Subcutaneous abdominal adipose tissue (tissue), 5 donors: ENCODE measurements around the gene DHRS2.

Experiments
- H3K27ac ChIP-seq: one replicate; pipeline ENCODE4 v1.7.0; 2013; ENCODE audit warnings: low read depth, mild to moderate bottlenecking, inconsistent platforms, low read length, moderate library complexity
- H3K27me3 ChIP-seq, 5 donors: one replicate each; pipeline ENCODE4 v1.7.0; 2013; ENCODE audit warnings: low read length in 5 of 5, inconsistent platforms in 1 of 5; ENCODE audit not compliant: control insufficient read depth in 5 of 5, insufficient read depth in 4 of 5
- H3K36me3 ChIP-seq, 5 donors: one replicate each; pipeline ENCODE4 v1.7.0; 2013; ENCODE audit warnings: low read length in 5 of 5; ENCODE audit not compliant: control insufficient read depth in 5 of 5, insufficient read depth in 5 of 5
- H3K4me1 ChIP-seq, 5 donors: one replicate each; pipeline ENCODE4 v1.7.0; 2013; ENCODE audit warnings: low read length in 5 of 5, mild to moderate bottlenecking in 3 of 5, moderate library complexity in 1 of 5; ENCODE audit not compliant: control insufficient read depth in 5 of 5, insufficient read depth in 5 of 5
- H3K4me3 ChIP-seq, 5 donors: one replicate each; pipeline ENCODE4 v1.7.0; 2013; ENCODE audit warnings: low read length in 5 of 5, low read depth in 1 of 5
- H3K9ac ChIP-seq, 5 donors: one replicate each; pipeline ENCODE4 v1.7.0; 2013; ENCODE audit warnings: low read length in 5 of 5, mild to moderate bottlenecking in 4 of 5, moderate library complexity in 3 of 5
- H3K9me3 ChIP-seq, 5 donors: one replicate each; pipeline ENCODE4 v1.7.0; 2013; ENCODE audit warnings: low read length in 5 of 5; ENCODE audit not compliant: control insufficient read depth in 5 of 5
- donor health status: healthy.
- donor health status: healthy.
- donor health status: healthy.
- donor health status: healthy.
- donor health status: healthy.

DHRS2 gene

GRCh38 chr14:23621204-23621931, 14.8 kb upstream of the DHRS2 start:
- Histone ChIP-seq H3K4me3 (no peak overlapping the region), H3K27me3 (peaks cover 0 to 8% (median 0%) of the 10 kb centered on the region in 5 donors), H3K4me1 (no peaks in the 10 kb centered on the region), H3K9ac (no peak overlapping the region), H3K9me3 (peaks cover 8 to 20% (median 14%) of the 10 kb centered on the region in 5 donors), H3K36me3 (no peaks in the 10 kb centered on the region), H3K27ac (no peak overlapping the region)

GRCh38 chr14:23621932-23622730, 14.0 kb upstream of the DHRS2 start:
- Histone ChIP-seq H3K4me3 (no peak overlapping the region), H3K9ac (no peak overlapping the region), H3K4me1 (no peaks in the 10 kb centered on the region), H3K27ac (no peak overlapping the region), H3K27me3 (peaks cover 0 to 8% (median 0%) of the 10 kb centered on the region in 5 donors), H3K9me3 (peaks cover 8 to 20% (median 14%) of the 10 kb centered on the region in 5 donors), H3K36me3 (no peaks in the 10 kb centered on the region)

GRCh38 chr14:23622990-23623389, 13.2 kb upstream of the DHRS2 start:
- Histone ChIP-seq H3K4me1 (no peaks in the 10 kb centered on the region), H3K9me3 (peaks cover 8 to 20% (median 14%) of the 10 kb centered on the region in 5 donors), H3K4me3 (no peak overlapping the region), H3K36me3 (no peaks in the 10 kb centered on the region), H3K27me3 (peaks cover 0 to 8% (median 0%) of the 10 kb centered on the region in 5 donors), H3K9ac (no peak overlapping the region), H3K27ac (no peak overlapping the region)

- peaks cover 0 to 8% (median 0%) of the 10 kb centered on the region in 5 donors for H3K27me3 ChIP-seq
- H3K4me3 ChIP-seq: no peak overlapping the region
- H3K27ac ChIP-seq: no peak overlapping the region
- no peaks in the 10 kb centered on the region for H3K4me1 ChIP-seq
- peaks cover 8 to 20% (median 14%) of the 10 kb centered on the region in 5 donors for H3K9me3 ChIP-seq
- no peaks in the 10 kb centered on the region for H3K36me3 ChIP-seq
- no peak overlapping the region for H3K9ac ChIP-seq
Observed at GRCh38 chr14:23623962-23624361, 12.2 kb upstream of the DHRS2 start.

GRCh38 chr14:23624830-23625404, 11.2 kb upstream of the DHRS2 start:
- Histone ChIP-seq H3K9ac (no peak overlapping the region), H3K27me3 (peaks cover 0 to 8% (median 0%) of the 10 kb centered on the region in 5 donors), H3K27ac (no peak overlapping the region), H3K36me3 (no peaks in the 10 kb centered on the region), H3K9me3 (peaks cover 8 to 20% (median 14%) of the 10 kb centered on the region in 5 donors), H3K4me3 (peak overlapping the region in 1 of 5 donors; percentile 1), H3K4me1 (no peaks in the 10 kb centered on the region)

- H3K9ac ChIP-seq: no peak overlapping the region
- H3K36me3 ChIP-seq: no peaks in the 10 kb centered on the region
- H3K27ac ChIP-seq: no peak overlapping the region
- H3K9me3 ChIP-seq: peaks cover 8 to 20% (median 14%) of the 10 kb centered on the region in 5 donors
- H3K27me3 ChIP-seq: peaks cover 0 to 8% (median 0%) of the 10 kb centered on the region in 5 donors
- peaks cover 0 to 4% (median 0%) of the 10 kb centered on the region in 5 donors for H3K4me1 ChIP-seq
- no peak overlapping the region for H3K4me3 ChIP-seq
Observed at GRCh38 chr14:23626946-23627345, 9.2 kb upstream of the DHRS2 start.

- H3K27ac ChIP-seq: no peak overlapping the region
- peaks cover 0 to 8% (median 4%) of the 10 kb centered on the region in 5 donors for H3K4me1 ChIP-seq
- H3K36me3 ChIP-seq: no peaks in the 10 kb centered on the region
- no peak overlapping the region for H3K9ac ChIP-seq
- H3K27me3 ChIP-seq: peaks cover 0 to 3% (median 0%) of the 10 kb centered on the region in 5 donors
- peaks cover 8 to 20% (median 14%) of the 10 kb centered on the region in 5 donors for H3K9me3 ChIP-seq
- H3K4me3 ChIP-seq: no peak overlapping the region
Observed at GRCh38 chr14:23627961-23628360, 8.2 kb upstream of the DHRS2 start.

- Histone ChIP-seq H3K4me3 (no peak overlapping the region), H3K9ac (no peak overlapping the region), H3K36me3 (no peaks in the 10 kb centered on the region), H3K4me1 (peaks cover 0 to 8% (median 4%) of the 10 kb centered on the region in 5 donors), H3K27ac (no peak overlapping the region), H3K27me3 (peaks cover 0 to 3% (median 0%) of the 10 kb centered on the region in 5 donors), H3K9me3 (peaks cover 5 to 15% (median 10%) of the 10 kb centered on the region in 5 donors)
Observed at GRCh38 chr14:23629204-23629603, 7.0 kb upstream of the DHRS2 start.

GRCh38 chr14:23629832-23630396, 6.2 kb upstream of the DHRS2 start:
- peaks cover 0 to 8% (median 4%) of the 10 kb centered on the region in 5 donors for H3K4me1 ChIP-seq
- no peak overlapping the region for H3K9ac ChIP-seq
- H3K4me3 ChIP-seq: no peak overlapping the region
- H3K36me3 ChIP-seq: no peaks in the 10 kb centered on the region
- H3K27me3 ChIP-seq: peaks cover 0 to 3% (median 0%) of the 10 kb centered on the region in 5 donors
- H3K27ac ChIP-seq: no peak overlapping the region
- peaks cover 3 to 8% (median 4%) of the 10 kb centered on the region in 5 donors for H3K9me3 ChIP-seq
